ENCODE results near the gene MBD5. TPM values are rescaled to one million over a fixed set of nuclear protein-coding genes. Genes with fewer than 3 reads are reported as not detected.
A peak's percentile ranks its signal among the peaks of the same experiment; 100 is the strongest.
"Not testable (repeated sequence)": the region's sequence is repeated elsewhere in the genome, so short reads cannot be mapped to it uniquely, and the experiment has no call there.

Gene MBD5
- 52.8 TPM for total RNA-seq

- DNase-seq (ENCODE audit: low spot score): peak; percentile 23
These were observed at the start of gene MBD5 for GRCh38 chr2:148021059-148021861. Gene MBD5 (plus strand): TSS chr2:148021091.

GRCh38 chr2:147976102-147976501 lies 44.8 kb upstream of the MBD5 start:
- no peak for DNase-seq (ENCODE audit: low spot score)

GRCh38 chr2:147977679-147978078 lies 43.2 kb upstream of the MBD5 start:
- DNase-seq (ENCODE audit: low spot score): no peak

GRCh38 chr2:147980940-147981528 lies 39.9 kb upstream of the MBD5 start:
- no peak for DNase-seq (ENCODE audit: low spot score)

- no peak for DNase-seq (ENCODE audit: low spot score)
These were observed 31.8 kb upstream of the MBD5 start for GRCh38 chr2:147989102-147989501.

- DNase-seq (ENCODE audit: low spot score): no peak
These were observed 31.0 kb upstream of the MBD5 start for GRCh38 chr2:147989809-147990403.

GRCh38 chr2:147994965-147995364 lies 25.9 kb upstream of the MBD5 start:
- DNase-seq (ENCODE audit: low spot score): not testable (repeated sequence)

- DNase-seq (ENCODE audit: low spot score): no peak
These were observed 24.1 kb upstream of the MBD5 start for GRCh38 chr2:147996828-147997227.

GRCh38 chr2:147998203-147998602 lies 22.7 kb upstream of the MBD5 start:
- no peak for DNase-seq (ENCODE audit: low spot score)

GRCh38 chr2:147999126-147999525 lies 21.8 kb upstream of the MBD5 start:
- DNase-seq (ENCODE audit: low spot score): no peak

- DNase-seq (ENCODE audit: low spot score): no peak
These were observed 20.8 kb upstream of the MBD5 start for GRCh38 chr2:148000095-148000494.

GRCh38 chr2:148002420-148002819 lies 18.5 kb upstream of the MBD5 start:
- DNase-seq (ENCODE audit: low spot score): not testable (repeated sequence)

- DNase-seq (ENCODE audit: low spot score): no peak
These were observed 14.5 kb upstream of the MBD5 start for GRCh38 chr2:148006249-148007007.

- no peak for DNase-seq (ENCODE audit: low spot score)
These were observed 13.5 kb upstream of the MBD5 start for GRCh38 chr2:148007219-148007900.

GRCh38 chr2:148008411-148008810 lies 12.5 kb upstream of the MBD5 start:
- DNase-seq (ENCODE audit: low spot score): peak; percentile 13

GRCh38 chr2:148013876-148014275 lies 7.0 kb upstream of the MBD5 start:
- DNase-seq (ENCODE audit: low spot score): no peak

- no peak for DNase-seq (ENCODE audit: low spot score)
These were observed 6.3 kb upstream of the MBD5 start for GRCh38 chr2:148014616-148015015.

GRCh38 chr2:148020111-148021058 lies 506 bp upstream of the MBD5 start, which contains the start of gene ORC4:
Gene ORC4 (minus strand): TSS chr2:148020737. CDS start chr2:147975958, 44,779 bp downstream.
- DNase-seq (ENCODE audit: low spot score): peak; percentile 99

GRCh38 chr2:148021886-148022285 lies 995 bp downstream of the MBD5 start:
- no peak for DNase-seq (ENCODE audit: low spot score)

GRCh38 chr2:148022351-148022750 lies 1.5 kb downstream of the MBD5 start:
- DNase-seq (ENCODE audit: low spot score): no peak
